ENCODE results near the gene TACC2.

Gene TACC2

GRCh38 chr10:122254831-122255230 is 265.9 kb downstream of the TACC2 start:
- H3K4me3 ChIP-seq (ENCODE audit: low read depth, low read length): no peak overlapping the region
- TF ChIP-seq CTCF (IDR thresholded peaks at IDR 0.05; ENCODE audit: low read depth, low read length): no peak

DNA sequence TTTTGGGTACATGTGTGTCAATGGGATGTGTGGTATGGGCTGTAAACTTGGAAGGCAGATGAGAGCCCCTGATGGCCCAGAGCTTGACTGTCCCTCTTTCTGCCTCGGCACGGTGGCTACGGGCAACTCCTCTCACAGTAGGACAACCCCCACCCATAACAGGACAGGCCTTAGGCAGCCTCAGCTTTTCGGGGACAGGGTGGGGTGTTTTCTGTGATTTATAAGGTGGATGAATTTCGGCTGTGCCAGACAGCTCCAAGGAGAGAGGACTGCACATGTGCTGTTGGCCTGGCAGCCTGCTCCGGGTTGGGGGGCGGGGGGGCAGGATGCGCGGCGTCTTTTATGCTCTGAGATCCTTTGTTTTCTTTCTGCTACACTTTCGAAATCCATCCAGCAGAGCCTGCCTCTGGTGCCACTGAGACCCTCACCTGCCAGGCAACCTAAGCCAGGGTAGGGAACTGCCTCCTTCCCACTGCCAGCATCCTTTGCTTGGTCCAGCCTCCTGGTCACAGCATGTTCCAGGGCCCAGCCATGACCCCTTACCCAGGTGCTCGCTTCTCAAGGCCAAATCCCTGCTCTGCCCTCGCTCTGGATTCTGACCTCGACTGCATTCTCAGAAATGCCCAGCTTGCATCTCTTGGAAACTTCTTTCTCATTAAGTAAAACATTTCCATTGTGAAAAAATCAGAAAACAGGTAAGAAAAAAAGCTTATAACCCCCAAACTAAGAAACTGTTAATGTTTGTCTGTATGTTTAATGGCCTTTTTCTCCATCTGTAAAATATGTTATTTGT is 266.7 kb downstream of the TACC2 start:
- TF ChIP-seq CTCF (IDR thresholded peaks at IDR 0.05; ENCODE audit: low read depth, low read length): no peak
- no peak overlapping the region for H3K4me3 ChIP-seq (ENCODE audit: low read depth, low read length)

- no peak overlapping the region for H3K4me3 ChIP-seq (ENCODE audit: low read depth, low read length)
- TF ChIP-seq CTCF (IDR thresholded peaks at IDR 0.05; ENCODE audit: low read depth, low read length): no peak
Measured at GRCh38 chr10:122257041-122257440, 268.1 kb downstream of the TACC2 start.

- no peak overlapping the region for H3K4me3 ChIP-seq (ENCODE audit: low read depth, low read length)
Measured at GRCh38 chr10:122258136-122259074, 269.4 kb downstream of the TACC2 start.

GRCh38 chr10:122259075-122259466 is 270.1 kb downstream of the TACC2 start:
- H3K4me3 ChIP-seq (ENCODE audit: low read depth, low read length): no peak overlapping the region
- TF ChIP-seq CTCF (IDR thresholded peaks at IDR 0.05; ENCODE audit: low read depth, low read length): no peak

More at GRCh38 chr10:122258136-122259074, 269.4 kb downstream of the TACC2 start:
- TF ChIP-seq CTCF (IDR thresholded peaks at IDR 0.05; ENCODE audit: low read depth, low read length): no peak

DNA sequence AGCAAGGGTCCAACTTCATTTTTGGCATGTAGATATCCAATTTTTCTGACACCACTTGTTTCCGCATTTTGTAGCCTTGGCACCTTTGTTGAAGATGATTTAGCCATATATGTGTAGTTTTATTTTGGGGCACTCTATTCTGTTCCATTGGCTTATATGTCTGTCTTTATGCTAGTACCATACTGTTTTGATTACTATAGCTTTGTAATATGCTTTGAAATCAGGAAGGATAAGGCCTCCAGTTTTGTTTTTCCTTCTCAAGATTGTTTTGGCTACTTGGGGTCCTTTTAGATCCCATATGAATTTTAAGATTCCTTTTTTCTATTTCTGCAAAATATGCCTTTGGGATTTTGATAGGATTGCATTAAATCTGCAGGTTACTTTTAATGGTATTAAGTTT is 272.6 kb downstream of the TACC2 start:
- TF ChIP-seq CTCF (IDR thresholded peaks at IDR 0.05; ENCODE audit: low read depth, low read length): no peak
- no peak overlapping the region for H3K4me3 ChIP-seq (ENCODE audit: low read depth, low read length)

GRCh38 chr10:122263971-122264370 is 275.0 kb downstream of the TACC2 start:
- TF ChIP-seq CTCF (IDR thresholded peaks at IDR 0.05; ENCODE audit: low read depth, low read length): no peak
- no peak overlapping the region for H3K4me3 ChIP-seq (ENCODE audit: low read depth, low read length)
